Trophoblast cell (in vitro differentiated cells and primary cell): ENCODE measurements around the gene CCSER2.
"Not testable (repeated sequence)": the region's sequence is repeated elsewhere in the genome, so short reads cannot be mapped to it uniquely, and the experiment has no call there.

ENCODE experiments used
- DNase-seq, 2 donors: peaks; one replicate each; pipeline ENCODE4 v3.0.0-alpha.2; 2016
- H2AFZ ChIP-seq: 2 replicates; pipeline ENCODE4 v1.6.1; 2013; ENCODE audit warnings: low read length, moderate library complexity, mild to moderate bottlenecking; ENCODE audit not compliant: insufficient read depth, poor library complexity
- H2AK5ac ChIP-seq: 2 replicates; pipeline ENCODE4 v1.6.1; 2013; ENCODE audit warnings: mild to moderate bottlenecking, low read length
- H2BK120ac ChIP-seq: 2 replicates; pipeline ENCODE4 v1.6.1; 2013; ENCODE audit warnings: low read length, mild to moderate bottlenecking, moderate library complexity; ENCODE audit not compliant: insufficient read depth, poor library complexity
- H2BK12ac ChIP-seq: 2 replicates; pipeline ENCODE4 v1.6.1; 2013; ENCODE audit warnings: mild to moderate bottlenecking, low read length, moderate library complexity
- H2BK5ac ChIP-seq: 2 replicates; pipeline ENCODE4 v1.6.1; 2013; ENCODE audit warnings: low read length, low read depth, moderate library complexity, mild to moderate bottlenecking; ENCODE audit not compliant: poor library complexity
- H3K14ac ChIP-seq: 2 replicates; pipeline ENCODE4 v1.6.1; 2013; ENCODE audit warnings: mild to moderate bottlenecking, low read length
- H3K18ac ChIP-seq: 2 replicates; pipeline ENCODE4 v1.6.1; 2013; ENCODE audit warnings: mild to moderate bottlenecking, low read length
- H3K23ac ChIP-seq: 2 replicates; pipeline ENCODE4 v1.6.1; 2013; ENCODE audit warnings: low read length
- H3K27ac ChIP-seq: 2 replicates; pipeline ENCODE4 v1.5.1; 2013; ENCODE audit warnings: low read depth, mild to moderate bottlenecking, inconsistent platforms, low read length, moderate library complexity
- H3K27me3 ChIP-seq: 2 replicates; pipeline ENCODE4 v1.6.1; 2013; ENCODE audit warnings: inconsistent platforms, mild to moderate bottlenecking, low read length, moderate library complexity; ENCODE audit not compliant: insufficient read depth
- H3K36me3 ChIP-seq, 2 experiments: 1 replicate in 1 of 2; 2 replicates in 1 of 2; pipeline ENCODE4 v1.6.1; 2013; ENCODE audit warnings: low read length in 2 of 2, mild to moderate bottlenecking in 2 of 2, moderate library complexity in 1 of 2; ENCODE audit not compliant: insufficient read depth in 2 of 2, control insufficient read depth in 1 of 2
- H3K4ac ChIP-seq: 2 replicates; pipeline ENCODE4 v1.6.1; 2013; ENCODE audit warnings: low read depth, mild to moderate bottlenecking, low read length, moderate library complexity
- H3K4me1 ChIP-seq, 2 experiments: 1 replicate in 1 of 2; 2 replicates in 1 of 2; pipeline ENCODE4 v1.6.1; 2013; ENCODE audit warnings: low read length in 2 of 2, mild to moderate bottlenecking in 2 of 2, moderate library complexity in 1 of 2; ENCODE audit not compliant: insufficient read depth in 2 of 2, control insufficient read depth in 1 of 2
- H3K4me2 ChIP-seq: 2 replicates; pipeline ENCODE4 v1.6.1; 2013; ENCODE audit warnings: inconsistent platforms, mild to moderate bottlenecking, low read length, moderate library complexity
- H3K4me3 ChIP-seq: 2 replicates; pipeline ENCODE4 v1.5.1; 2013; ENCODE audit warnings: mild to moderate bottlenecking, low read depth, low read length, inconsistent platforms
- H3K79me1 ChIP-seq: one replicate; pipeline ENCODE4 v1.6.1; 2013; ENCODE audit warnings: low read length
- H3K79me2 ChIP-seq: 2 replicates; pipeline ENCODE4 v1.6.1; 2013; ENCODE audit warnings: low read length, mild to moderate bottlenecking; ENCODE audit not compliant: control insufficient read depth, insufficient read depth, poor library complexity
- H3K9ac ChIP-seq: 2 replicates; pipeline ENCODE4 v1.6.1; 2013; ENCODE audit warnings: mild to moderate bottlenecking, low read length
- H3K9me3 ChIP-seq: 2 replicates; pipeline ENCODE4 v1.6.1; 2013; ENCODE audit warnings: low read depth, mild to moderate bottlenecking, control low read depth, inconsistent platforms, low read length; ENCODE audit not compliant: insufficient read depth
- H4K12ac ChIP-seq: 2 replicates; pipeline ENCODE4 v1.6.1; 2013; ENCODE audit warnings: low read depth, mild to moderate bottlenecking, low read length, moderate library complexity
- H4K8ac ChIP-seq: 2 replicates; pipeline ENCODE4 v1.6.1; 2013; ENCODE audit warnings: low read depth, mild to moderate bottlenecking, low read length, moderate library complexity
- H4K91ac ChIP-seq: one replicate; pipeline ENCODE4 v1.6.1; 2013; ENCODE audit warnings: low read depth, mild to moderate bottlenecking, low read length, moderate library complexity
- WGBS: extraction: QIAGEN DNeasy Blood & Tissue Kit; methylation state at CpG from one replicate; pipeline ENCODE4 v1.1.7; 2013; ENCODE audit warnings: missing lambda C conversion rate; ENCODE audit not compliant: insufficient read length, insufficient coverage; ENCODE audit errors: extremely low coverage; 5-methylcytosine and 5-hydroxymethylcytosine counted together

Gene CCSER2

DNA sequence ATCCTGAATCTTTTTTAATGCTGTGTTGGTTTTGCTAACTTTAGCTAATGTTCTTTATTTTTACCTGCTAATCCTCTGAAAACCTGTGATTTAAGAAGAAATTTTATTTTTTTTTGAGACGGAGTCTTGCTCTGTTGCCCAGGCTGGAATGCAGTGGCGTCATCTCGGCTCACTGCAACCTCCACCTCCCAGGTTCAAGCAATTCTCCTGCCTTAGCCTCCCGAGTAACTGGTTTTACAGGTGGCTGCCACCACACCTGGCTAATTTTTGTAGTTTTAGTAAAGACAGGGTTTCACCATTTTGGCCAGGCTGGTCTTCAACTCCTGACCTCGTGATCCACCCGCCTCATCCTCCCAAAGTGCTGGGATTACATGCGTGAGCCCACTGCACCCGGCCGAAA, 170.7 kb downstream of the CCSER2 start:
- not testable (repeated sequence) for H2BK120ac ChIP-seq, H4K12ac ChIP-seq, H3K27me3 ChIP-seq, H3K14ac ChIP-seq, H2AFZ ChIP-seq, H2BK5ac ChIP-seq, H4K91ac ChIP-seq, H3K79me1 ChIP-seq, H3K36me3 ChIP-seq, H3K27ac ChIP-seq, H3K4me2 ChIP-seq, H2BK12ac ChIP-seq, H3K9me3 ChIP-seq, H3K18ac ChIP-seq, H3K9ac ChIP-seq, H3K79me2 ChIP-seq, H3K4ac ChIP-seq, H3K4me1 ChIP-seq, H3K4me3 ChIP-seq, H4K8ac ChIP-seq, H3K23ac ChIP-seq, H2AK5ac ChIP-seq
- WGBS, result no CpG with 5 or more reads among the region's 9 CpGs
- DNase-seq, result peak; percentile 7 to 53

GRCh38 chr10:84499846-84500245, 171.5 kb downstream of the CCSER2 start:
- no peak overlapping the region for H3K9ac ChIP-seq
- H3K9me3 ChIP-seq, result no peaks in the 10 kb centered on the region
- no peak overlapping the region for H3K14ac ChIP-seq
- no peak overlapping the region for H2BK5ac ChIP-seq
- no peak overlapping the region for H3K23ac ChIP-seq
- peak overlapping the region; percentile 27 for H3K4ac ChIP-seq
- H3K27me3 ChIP-seq, result no peaks in the 10 kb centered on the region
- no peak for DNase-seq
- no peak overlapping the region for H2AFZ ChIP-seq
- H4K8ac ChIP-seq, result peak overlapping the region; percentile 76
- H3K18ac ChIP-seq, result peak overlapping the region; percentile 35
- H2BK120ac ChIP-seq, result peak overlapping the region; percentile 38
- H3K4me1 ChIP-seq, result peaks cover 0 to 2% of the 10 kb centered on the region in 2 experiments
- no peak overlapping the region for H2AK5ac ChIP-seq
- peak overlapping the region; percentile 36 for H2BK12ac ChIP-seq
- H3K79me2 ChIP-seq, result no peaks in the 10 kb centered on the region
- peak overlapping the region; percentile 13 for H4K91ac ChIP-seq
- peak overlapping the region; percentile 31 for H3K27ac ChIP-seq
- H3K36me3 ChIP-seq, result peaks cover 0 to 2% of the 10 kb centered on the region in 2 experiments
- H3K4me2 ChIP-seq, result no peak overlapping the region
- no peak overlapping the region for H4K12ac ChIP-seq
- peaks cover 2% of the 10 kb centered on the region for H3K79me1 ChIP-seq
- no CpG with 5 or more reads among the region's 3 CpGs for WGBS
- H3K4me3 ChIP-seq, result no peak overlapping the region

GRCh38 chr10:84510121-84510520, 181.7 kb downstream of the CCSER2 start:
- H3K27ac ChIP-seq, result peak overlapping the region; percentile 70
- no peaks in the 10 kb centered on the region for H3K79me2 ChIP-seq
- H3K4ac ChIP-seq, result no peak overlapping the region
- H3K18ac ChIP-seq, result no peak overlapping the region
- H3K4me1 ChIP-seq, result peaks cover 2 to 7% of the 10 kb centered on the region in 2 experiments
- no peak overlapping the region for H3K9ac ChIP-seq
- H2AK5ac ChIP-seq, result no peak overlapping the region
- no peak overlapping the region for H3K4me2 ChIP-seq
- no peak overlapping the region for H4K8ac ChIP-seq
- no peak overlapping the region for H4K91ac ChIP-seq
- peaks cover 2 to 12% of the 10 kb centered on the region in 2 experiments for H3K36me3 ChIP-seq
- no peak overlapping the region for H3K23ac ChIP-seq
- WGBS, result no CpG with 5 or more reads among the region's 3 CpGs
- no peak overlapping the region for H3K14ac ChIP-seq
- H3K27me3 ChIP-seq, result no peaks in the 10 kb centered on the region
- no peak overlapping the region for H3K4me3 ChIP-seq
- H3K79me1 ChIP-seq, result peaks cover 8% of the 10 kb centered on the region
- no peak overlapping the region for H2AFZ ChIP-seq
- H2BK5ac ChIP-seq, result no peak overlapping the region
- peak in 1 of 2 donors; percentile 54 for DNase-seq
- H2BK120ac ChIP-seq, result no peak overlapping the region
- H4K12ac ChIP-seq, result no peak overlapping the region
- H2BK12ac ChIP-seq, result no peak overlapping the region
- no peaks in the 10 kb centered on the region for H3K9me3 ChIP-seq

DNA sequence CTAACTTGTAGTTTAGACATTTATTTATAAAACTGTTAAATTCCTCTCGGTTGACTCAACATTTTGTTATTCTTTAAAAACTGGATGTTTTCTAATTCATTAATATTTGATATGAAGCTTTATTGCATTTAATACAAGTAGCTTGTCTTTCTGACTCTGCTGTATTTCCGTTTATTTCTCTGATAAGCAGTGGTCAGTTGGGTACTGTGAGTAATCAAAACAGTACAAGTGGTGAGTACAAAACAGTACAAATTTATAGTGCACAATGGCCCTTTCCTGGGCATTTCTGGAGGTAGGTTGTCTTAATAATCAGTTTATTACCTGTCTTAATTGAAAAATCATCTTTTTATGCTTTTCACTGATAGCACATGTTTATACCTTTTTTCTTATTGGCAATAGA, 182.7 kb downstream of the CCSER2 start:
- no peaks in the 10 kb centered on the region for H3K79me2 ChIP-seq
- no peak for DNase-seq
- no peaks in the 10 kb centered on the region for H3K27me3 ChIP-seq
- no peak overlapping the region for H3K27ac ChIP-seq
- H2BK12ac ChIP-seq, result no peak overlapping the region
- no peak overlapping the region for H4K12ac ChIP-seq
- H3K9me3 ChIP-seq, result no peaks in the 10 kb centered on the region
- peaks cover 2 to 7% of the 10 kb centered on the region in 2 experiments for H3K4me1 ChIP-seq
- no CpG with 5 or more reads among the region's 2 CpGs for WGBS
- no peak overlapping the region for H3K23ac ChIP-seq
- no peak overlapping the region for H2AK5ac ChIP-seq
- H3K4ac ChIP-seq, result no peak overlapping the region
- no peak overlapping the region for H3K14ac ChIP-seq
- no peak overlapping the region for H4K8ac ChIP-seq
- H2AFZ ChIP-seq, result no peak overlapping the region
- no peak overlapping the region for H3K18ac ChIP-seq
- H2BK120ac ChIP-seq, result no peak overlapping the region
- H3K9ac ChIP-seq, result no peak overlapping the region
- no peak overlapping the region for H3K4me3 ChIP-seq
- H4K91ac ChIP-seq, result no peak overlapping the region
- peaks cover 8% of the 10 kb centered on the region for H3K79me1 ChIP-seq
- no peak overlapping the region for H3K4me2 ChIP-seq
- peaks cover 2 to 12% of the 10 kb centered on the region in 2 experiments for H3K36me3 ChIP-seq
- no peak overlapping the region for H2BK5ac ChIP-seq
